ENCODE measurements around the gene STRIP2. TPM values are rescaled to one million over a fixed set of nuclear protein-coding genes. Genes with fewer than 3 reads are reported as not detected.

The STRIP2 gene
- 6.5 and 6.8 TPM in 2 replicates for total RNA-seq
- long read RNA-seq, partial matches to known transcripts: 3 of 10 reads
- long read RNA-seq, other reads (novel, unspliced or antisense): 4 of 10 reads

GRCh38 chr7:129433847-129434674, at the start of gene STRIP2:
Gene STRIP2 (plus strand): TSS chr7:129434432. CDS start chr7:129434473, 41 bp downstream.
- peak; percentile 92 for DNase-seq (ENCODE audit: low spot score, unreplicated experiment)
- peak within 1 kb of the TSS; percentile 89 for H3K4me3 Mint-ChIP-seq (ENCODE audit: low read depth)
- no peaks in the 10 kb centered on the region for H3K36me3 Mint-ChIP-seq (ENCODE audit: insufficient read depth)
- peak within 1 kb of the TSS; percentile 93 for H3K27ac Mint-ChIP-seq
- peaks cover 8% of the 10 kb centered on the region for H3K4me1 Mint-ChIP-seq (ENCODE audit: low read depth)
- no peaks in the 10 kb centered on the region for H3K9me3 Mint-ChIP-seq (ENCODE audit: low read depth)
- TF ChIP-seq CTCF (IDR thresholded peaks at IDR 0.05; ENCODE audit: unreplicated experiment): peak; percentile 45
- peaks cover 33% of the 10 kb centered on the region for H3K27me3 Mint-ChIP-seq

GRCh38 chr7:129385116-129385515, 49.1 kb upstream of the STRIP2 start:
- no peak for TF ChIP-seq CTCF (IDR thresholded peaks at IDR 0.05; ENCODE audit: unreplicated experiment)
- no peak overlapping the region for H3K4me3 Mint-ChIP-seq (ENCODE audit: low read depth)
- H3K4me1 Mint-ChIP-seq (ENCODE audit: low read depth): peaks cover 4% of the 10 kb centered on the region
- peaks cover 3% of the 10 kb centered on the region for H3K36me3 Mint-ChIP-seq (ENCODE audit: insufficient read depth)
- DNase-seq (ENCODE audit: low spot score, unreplicated experiment): no peak
- no peaks in the 10 kb centered on the region for H3K9me3 Mint-ChIP-seq (ENCODE audit: low read depth)
- H3K27me3 Mint-ChIP-seq: no peaks in the 10 kb centered on the region
- no peak overlapping the region for H3K27ac Mint-ChIP-seq

- Mint-ChIP-seq H3K4me1 (ENCODE audit: low read depth) (peaks cover 4% of the 10 kb centered on the region), H3K9me3 (ENCODE audit: low read depth) (no peaks in the 10 kb centered on the region), H3K4me3 (ENCODE audit: low read depth) (no peak overlapping the region), H3K27ac (no peak overlapping the region), H3K27me3 (no peaks in the 10 kb centered on the region), H3K36me3 (ENCODE audit: insufficient read depth) (peaks cover 3% of the 10 kb centered on the region)
- no peak for DNase-seq (ENCODE audit: low spot score, unreplicated experiment)
- no peak for TF ChIP-seq CTCF (IDR thresholded peaks at IDR 0.05; ENCODE audit: unreplicated experiment)
These were observed 48.6 kb upstream of the STRIP2 start for GRCh38 chr7:129385598-129385997.

- Mint-ChIP-seq H3K36me3 (ENCODE audit: insufficient read depth) (peaks cover 3% of the 10 kb centered on the region), H3K4me1 (ENCODE audit: low read depth) (peaks cover 4% of the 10 kb centered on the region), H3K27me3 (no peaks in the 10 kb centered on the region), H3K27ac (no peak overlapping the region), H3K9me3 (ENCODE audit: low read depth) (no peaks in the 10 kb centered on the region), H3K4me3 (ENCODE audit: low read depth) (no peak overlapping the region)
- no peak for TF ChIP-seq CTCF (IDR thresholded peaks at IDR 0.05; ENCODE audit: unreplicated experiment)
- DNase-seq (ENCODE audit: low spot score, unreplicated experiment): no peak
These were observed 47.7 kb upstream of the STRIP2 start for GRCh38 chr7:129386506-129386905.

- Mint-ChIP-seq H3K27ac (no peak overlapping the region), H3K4me1 (ENCODE audit: low read depth) (peaks cover 4% of the 10 kb centered on the region), H3K27me3 (no peaks in the 10 kb centered on the region), H3K9me3 (ENCODE audit: low read depth) (no peaks in the 10 kb centered on the region), H3K4me3 (ENCODE audit: low read depth) (no peak overlapping the region), H3K36me3 (ENCODE audit: insufficient read depth) (peaks cover 3% of the 10 kb centered on the region)
- DNase-seq (ENCODE audit: low spot score, unreplicated experiment): no peak
- no peak for TF ChIP-seq CTCF (IDR thresholded peaks at IDR 0.05; ENCODE audit: unreplicated experiment)
These were observed 46.7 kb upstream of the STRIP2 start for GRCh38 chr7:129387537-129387936.
